Epithelial cell of prostate (primary cell): ENCODE measurements around the gene GLMP.
"Not testable (repeated sequence)": the region's sequence is repeated elsewhere in the genome, so short reads cannot be mapped to it uniquely, and the experiment has no call there.

ENCODE experiments used
- DNase-seq: peaks from one replicate; pipeline ENCODE4 v3.0.0-alpha.2; 2011; ENCODE audit warnings: low read depth, low spot score
- H3K27ac ChIP-seq: fragments of 450-650 bp; 2 replicates; pipeline ENCODE4 v1.5.1; 2017; ENCODE audit warnings: mild to moderate bottlenecking

GLMP gene, protein sequence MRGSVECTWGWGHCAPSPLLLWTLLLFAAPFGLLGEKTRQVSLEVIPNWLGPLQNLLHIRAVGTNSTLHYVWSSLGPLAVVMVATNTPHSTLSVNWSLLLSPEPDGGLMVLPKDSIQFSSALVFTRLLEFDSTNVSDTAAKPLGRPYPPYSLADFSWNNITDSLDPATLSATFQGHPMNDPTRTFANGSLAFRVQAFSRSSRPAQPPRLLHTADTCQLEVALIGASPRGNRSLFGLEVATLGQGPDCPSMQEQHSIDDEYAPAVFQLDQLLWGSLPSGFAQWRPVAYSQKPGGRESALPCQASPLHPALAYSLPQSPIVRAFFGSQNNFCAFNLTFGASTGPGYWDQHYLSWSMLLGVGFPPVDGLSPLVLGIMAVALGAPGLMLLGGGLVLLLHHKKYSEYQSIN

DNA sequence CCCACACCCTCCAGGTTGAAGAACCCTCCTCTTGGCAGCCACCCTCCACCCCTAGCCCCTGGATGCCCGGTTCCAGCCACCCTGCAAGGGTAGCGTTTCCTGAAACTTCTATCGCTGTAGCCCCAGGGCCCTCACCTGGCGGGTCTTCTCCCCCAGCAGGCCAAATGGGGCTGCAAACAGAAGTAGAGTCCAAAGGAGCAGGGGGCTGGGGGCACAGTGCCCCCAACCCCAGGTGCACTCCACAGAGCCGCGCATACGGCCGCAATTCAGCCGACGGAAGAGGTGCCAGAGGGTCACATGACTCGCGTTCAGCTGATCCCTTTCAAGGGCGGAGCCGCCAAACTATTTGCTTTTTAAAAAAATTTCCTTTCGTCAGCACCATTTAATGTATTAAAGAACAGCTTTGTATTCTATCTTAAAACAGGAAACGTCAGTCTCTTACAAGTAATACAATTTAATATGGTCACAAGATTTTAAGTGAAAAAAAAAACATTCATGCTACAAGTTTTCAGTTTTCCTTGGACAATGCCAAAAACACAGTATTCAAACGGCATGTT lies at the start of gene GLMP:
GLMP (minus strand) TSS at position 289 of the 557 bp plus-strand sequence; CDS start at position 255, 34 bp downstream.
- no peak for DNase-seq
- H3K27ac ChIP-seq: no peak within 1 kb of the TSS

DNA sequence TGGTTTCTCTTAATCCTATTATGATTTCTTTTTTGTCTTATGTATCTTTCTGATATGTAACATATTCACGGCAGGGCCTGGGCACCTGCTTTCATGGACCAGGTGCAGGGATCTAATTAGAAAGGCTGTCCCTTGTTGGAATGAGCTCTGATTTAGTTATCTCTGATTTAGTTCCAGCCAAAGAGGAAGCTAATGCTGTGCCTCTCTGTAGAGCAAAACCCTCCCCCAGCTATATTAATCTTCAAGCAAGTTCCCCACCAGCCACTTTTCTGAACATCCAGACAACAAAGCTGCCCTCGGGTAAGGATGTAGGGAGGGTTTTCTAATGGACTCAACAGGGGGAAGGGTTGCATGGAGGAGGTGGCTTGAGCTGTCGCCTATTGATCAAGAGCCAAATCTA lies 48.9 kb upstream of the GLMP start:
- no peak for DNase-seq
- no peak overlapping the region for H3K27ac ChIP-seq

GRCh38 chr1:156342166-156342955 lies 46.9 kb upstream of the GLMP start:
- no peak overlapping the region for H3K27ac ChIP-seq
- DNase-seq: no peak

- H3K27ac ChIP-seq: peak within 1 kb of the TSS; percentile 76
- peak; percentile 99 for DNase-seq
Measured at GRCh38 chr1:156338180-156338976, 42.9 kb upstream of the GLMP start, which contains the start of the genes CCT3 and TSACC. Gene CCT3 (minus strand): TSS chr1:156338292. CDS start chr1:156338184, 108 bp downstream. Gene TSACC (plus strand): TSS chr1:156338526. CDS start chr1:156339758, 1,232 bp downstream.

DNA sequence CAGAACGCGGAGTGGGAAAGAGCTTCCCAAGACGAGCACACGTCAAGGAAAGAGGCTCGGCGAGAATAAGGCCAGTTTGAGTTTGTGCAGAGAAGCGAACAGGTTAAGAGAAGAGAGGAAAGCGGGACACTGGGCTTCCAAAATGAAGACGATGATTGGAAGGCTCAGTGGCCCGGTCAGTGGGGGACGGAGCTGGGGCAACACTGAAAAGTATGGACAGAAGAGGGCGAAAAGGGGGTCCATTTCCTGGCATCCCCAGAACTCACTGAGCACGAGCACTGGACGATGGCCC lies 42.4 kb upstream of the GLMP start:
- H3K27ac ChIP-seq: peak overlapping the region; percentile 76
- no peak for DNase-seq

GRCh38 chr1:156337052-156337887 lies 41.8 kb upstream of the GLMP start:
- DNase-seq: no peak
- H3K27ac ChIP-seq: peak overlapping the region; percentile 76

DNA sequence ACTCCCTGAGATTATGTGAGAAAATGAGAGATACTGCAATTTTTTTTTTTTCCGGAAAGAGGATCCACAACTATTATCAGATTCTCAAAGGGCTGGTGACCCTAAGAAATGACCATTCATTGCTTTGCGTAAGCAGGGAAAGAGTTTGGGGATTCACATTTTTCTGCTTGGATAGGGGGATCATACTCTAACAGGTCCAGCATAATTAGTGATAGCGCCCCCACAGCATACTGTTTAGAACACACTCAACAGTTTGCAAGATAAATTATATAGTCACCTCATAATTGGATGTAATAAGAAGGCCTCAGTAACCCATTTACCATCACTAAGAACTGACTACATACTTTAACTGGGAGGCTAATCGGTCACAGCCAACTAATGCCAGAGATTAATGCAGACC lies 40.8 kb upstream of the GLMP start:
- no peak for DNase-seq
- H3K27ac ChIP-seq: no peak overlapping the region

DNA sequence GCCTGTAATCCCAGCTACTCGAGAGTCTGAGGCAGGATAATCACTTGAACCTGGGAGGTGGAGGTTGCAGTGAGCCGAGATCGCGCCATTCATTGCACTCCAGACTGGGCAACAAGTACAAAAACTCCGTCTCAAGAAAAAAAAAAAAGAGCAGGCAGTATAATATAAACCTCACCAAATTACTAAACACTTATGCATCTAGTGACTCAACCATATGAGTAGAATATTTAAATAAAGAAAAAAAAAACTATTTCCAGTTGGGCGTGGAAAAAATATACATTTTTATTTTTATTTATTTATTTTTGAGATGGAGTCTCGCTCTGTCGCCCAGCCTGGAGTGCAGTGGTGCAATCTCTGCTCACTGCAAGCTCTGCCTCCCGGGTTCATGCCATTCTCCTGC lies 27.7 kb upstream of the GLMP start:
- not testable (repeated sequence) for DNase-seq
- peak overlapping the region; percentile 17 for H3K27ac ChIP-seq

GRCh38 chr1:156320560-156320959 lies 25.1 kb upstream of the GLMP start:
- DNase-seq: no peak
- no peak overlapping the region for H3K27ac ChIP-seq

- DNase-seq: no peak
- no peak overlapping the region for H3K27ac ChIP-seq
Measured at GRCh38 chr1:156319664-156320063, 24.2 kb upstream of the GLMP start.

- DNase-seq: no peak
- no peak overlapping the region for H3K27ac ChIP-seq
Measured at GRCh38 chr1:156316909-156317308, 21.4 kb upstream of the GLMP start.

DNA sequence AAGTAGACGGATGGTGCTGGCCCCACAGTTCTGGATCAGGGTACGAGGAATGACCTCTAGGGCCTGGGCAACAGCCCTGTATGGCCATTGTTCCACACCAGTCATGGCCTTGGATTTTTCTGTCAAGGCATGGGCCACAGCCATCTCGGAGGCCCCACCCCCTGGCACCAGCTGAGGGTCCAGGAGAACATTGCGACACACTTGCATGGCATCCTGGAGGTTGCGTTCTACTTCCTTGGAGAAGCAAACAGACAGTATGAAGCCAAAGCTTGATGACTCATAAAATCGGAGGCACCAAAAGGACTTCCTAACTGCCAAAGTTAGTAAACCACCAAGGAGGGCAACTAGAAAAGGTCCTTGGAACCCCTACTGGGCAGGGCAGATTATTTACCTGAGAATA lies 15.5 kb upstream of the GLMP start:
- no peak overlapping the region for H3K27ac ChIP-seq
- no peak for DNase-seq

- H3K27ac ChIP-seq: no peak overlapping the region
- DNase-seq: no peak
Measured at GRCh38 chr1:156308078-156308477, 12.6 kb upstream of the GLMP start.

GRCh38 chr1:156305215-156305614 lies 9.7 kb upstream of the GLMP start:
- no peak for DNase-seq
- no peak overlapping the region for H3K27ac ChIP-seq

DNA sequence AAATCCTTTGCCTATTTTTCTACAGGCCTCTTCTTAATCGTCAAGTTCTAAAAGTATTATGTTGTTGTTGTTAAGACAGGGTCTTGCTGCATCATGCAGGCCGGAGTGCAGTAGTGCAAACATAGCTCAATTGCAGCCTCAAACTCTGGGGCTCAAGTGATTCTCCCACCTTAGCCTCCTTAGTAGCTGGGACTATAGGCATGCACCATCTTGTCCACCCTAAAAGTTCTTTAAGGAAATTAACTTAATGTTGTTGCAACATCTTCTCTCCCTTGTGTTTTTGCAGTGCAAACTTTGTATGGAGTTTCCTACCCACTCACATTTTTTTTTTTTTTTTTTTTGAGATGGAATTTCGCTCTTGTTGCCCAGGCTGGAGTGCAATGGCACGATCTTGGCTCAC lies 7.8 kb upstream of the GLMP start:
- no peak overlapping the region for H3K27ac ChIP-seq
- no peak for DNase-seq

GRCh38 chr1:156298852-156299357 lies 3.4 kb upstream of the GLMP start, which contains the start of gene VHLL:
Gene VHLL (minus strand): TSS chr1:156299307. CDS start chr1:156299189, 118 bp downstream.
- no peak for DNase-seq
- no peak within 1 kb of the TSS for H3K27ac ChIP-seq

GRCh38 chr1:156293895-156294294 lies 1.6 kb downstream of the GLMP start:
- no peak overlapping the region for H3K27ac ChIP-seq
- no peak for DNase-seq

DNA sequence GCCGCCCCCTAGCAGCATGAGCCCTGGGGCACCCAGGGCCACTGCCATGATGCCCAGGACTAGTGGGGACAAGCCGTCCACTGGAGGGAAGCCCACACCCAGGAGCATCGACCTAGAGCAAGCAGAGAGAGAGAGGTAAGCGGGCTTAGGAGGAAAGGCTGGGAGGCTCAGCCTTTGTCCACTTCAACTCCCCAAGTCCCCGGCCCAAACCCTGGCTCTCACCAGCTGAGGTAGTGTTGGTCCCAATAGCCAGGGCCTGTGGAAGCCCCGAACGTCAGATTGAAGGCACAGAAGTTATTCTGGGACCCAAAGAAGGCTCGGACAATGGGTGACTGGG lies 2.4 kb downstream of the GLMP start:
- H3K27ac ChIP-seq: no peak overlapping the region
- DNase-seq: no peak
